ENCODE results near the gene DPYSL3.

- TF ChIP-seq CTCF (IDR thresholded peaks at IDR 0.05; ENCODE audit: low read depth, low read length): no peak
- no peak for TF ChIP-seq POLR2A (IDR thresholded peaks at IDR 0.05; ENCODE audit: extremely low read depth, insufficient read length)
- TF ChIP-seq MAX (IDR thresholded peaks at IDR 0.05; ENCODE audit: low read depth, low read length): no peak
- no peak for TF ChIP-seq MYC (IDR thresholded peaks at IDR 0.05; ENCODE audit: low read depth, low read length)
Measured at GRCh38 chr5:147369742-147370374, 140.0 kb downstream of the DPYSL3 start.

All from NB4 (cell line).